GM10248 (cell line): ENCODE results near the gene NMT2.

Source experiments
- CTCF ChIA-PET: fragments of 300-600 bp; sonication (Branson Sonifier 250); formaldehyde crosslinking; extraction: SDS; loops from one replicate; lab custom pipeline; 2021; ENCODE audit warnings: antibody characterized with exemption; lab: Yijun Ruan, JAX
- POLR2A ChIA-PET: fragments of 350-650 bp; sonication (Branson Sonifier 250); formaldehyde crosslinking; extraction: SDS; loops from one replicate; lab custom pipeline; 2020; ENCODE audit warnings: antibody characterized with exemption; lab: Yijun Ruan, JAX
- DNase-seq: peaks from one replicate; pipeline ENCODE4 v3.0.0; 2012; ENCODE audit errors: extremely low spot score
- CTCF ChIP-seq: IDR thresholded peaks from 2 replicates; pipeline ENCODE4 v1.5.1; 2012; ENCODE audit warnings: mild to moderate bottlenecking, low read depth; ENCODE audit errors: extremely low read depth, missing control alignments, control extremely low read depth

The NMT2 gene

GRCh38 chr10:15122477-15123030 lies 45.9 kb downstream of the NMT2 start:
- ChIA-PET CTCF (interaction anchor here (0.6 to 4.1 kb wide), 7 partner anchors 9 to 46 kb away, joined by 3 to 27 read pairs (median 4); partner anchors contain the start of gene NMT2), POLR2A (interaction anchor here (1.7 kb wide), 1 partner anchor 937 kb away, joined by 6 read pairs; no protein-coding TSS in a partner anchor)
- TF ChIP-seq CTCF = no peak
- peak; percentile 77 for DNase-seq

GRCh38 chr10:15121707-15122106 lies 46.8 kb downstream of the NMT2 start:
- no peak for TF ChIP-seq CTCF
- ChIA-PET POLR2A (no interaction called here), CTCF (interaction anchor here (0.6 to 4.1 kb wide), 4 partner anchors 8 to 23 kb away, joined by 3 to 27 read pairs (median 4); no protein-coding TSS in a partner anchor)
- no peak for DNase-seq

- no peak for TF ChIP-seq CTCF
- no peak for DNase-seq
- CTCF ChIA-PET = interaction anchor here (4.1 kb wide), 1 partner anchor 15 kb away, joined by 27 read pairs; no protein-coding TSS in a partner anchor
- POLR2A ChIA-PET = no interaction called here
These were observed 48.0 kb downstream of the NMT2 start for GRCh38 chr10:15120523-15120922.

- ChIA-PET POLR2A (no interaction called here), CTCF (interaction anchor here (4.3 kb wide), 1 partner anchor 13 kb away, joined by 23 read pairs; no protein-coding TSS in a partner anchor)
- no peak for DNase-seq
- TF ChIP-seq CTCF = no peak
These were observed 49.9 kb downstream of the NMT2 start for GRCh38 chr10:15118615-15119014.

- ChIA-PET POLR2A (no interaction called here), CTCF (interaction anchor here (4.3 kb wide), 1 partner anchor 10 kb away, joined by 23 read pairs; no protein-coding TSS in a partner anchor)
- DNase-seq = no peak
- TF ChIP-seq CTCF = no peak
These were observed 52.3 kb downstream of the NMT2 start for GRCh38 chr10:15116225-15116624.

- CTCF ChIA-PET = interaction anchor here (1.5 to 2.5 kb wide), 4 partner anchors 8 to 54 kb away, joined by 5 to 11 read pairs (median 7); partner anchors contain the start of gene NMT2
- no peak for TF ChIP-seq CTCF
- no peak for DNase-seq
- POLR2A ChIA-PET = no interaction called here
These were observed 54.7 kb downstream of the NMT2 start for GRCh38 chr10:15113766-15114165.
